HepG2 (cell line): ENCODE results near the gene FRS2.

Source experiments
- ELF1 ChIP-seq: sonication (generic); formaldehyde crosslinking; IDR thresholded peaks from 2 replicates; pipeline ENCODE4 v1.4.0; 2020; ENCODE audit warnings: missing genetic modification reagents
- FOXM1 ChIP-seq: sonication (generic); formaldehyde crosslinking; IDR thresholded peaks from 2 replicates; pipeline ENCODE4 v1.5.0; 2020; ENCODE audit warnings: missing genetic modification reagents
- MAFF ChIP-seq: IDR thresholded peaks from 2 replicates; pipeline ENCODE4 v1.6.1; 2011; ENCODE audit warnings: low read depth, low read length, improper control_type of control experiment
- MAZ ChIP-seq, 2 experiments: sonication (generic) in 1 of 2; formaldehyde crosslinking in 1 of 2; IDR thresholded peaks; 2 replicates each; pipeline versions ENCODE4 v1.5.0 to v1.6.1; 2012 to 2020; ENCODE audit warnings: low read depth in 2 of 2, mild to moderate bottlenecking in 2 of 2, borderline replicate concordance in 1 of 2, improper control_type of control experiment in 1 of 2, low read length in 1 of 2, missing genetic modification reagents in 1 of 2, moderate library complexity in 1 of 2
- NONO ChIP-seq, 2 experiments: fragments of 450-650 bp in 1 of 2; sonication (generic) in 1 of 2; formaldehyde crosslinking in 1 of 2; IDR thresholded peaks in 1 of 2; conservative IDR thresholded peaks in 1 of 2; 2 replicates each; pipeline versions ENCODE4 v1.6.1 to v1.8.0; 2017 to 2022; ENCODE audit warnings: mild to moderate bottlenecking in 1 of 2, missing genetic modification reagents in 1 of 2, moderate library complexity in 1 of 2
- RAD51 ChIP-seq: fragments of 450-650 bp; IDR thresholded peaks from 2 replicates; pipeline ENCODE4 v1.6.1; 2016; ENCODE audit warnings: borderline replicate concordance
- ZNF124 ChIP-seq: sonication (generic); formaldehyde crosslinking; IDR thresholded peaks from 2 replicates; pipeline ENCODE4 v1.4.0; 2020; ENCODE audit warnings: missing genetic modification reagents
- TF ChIP-seq, protein P1 (sequence below): sonication (generic); formaldehyde crosslinking; IDR thresholded peaks from 2 replicates; pipeline ENCODE4 v1.4.0; 2020; ENCODE audit warnings: missing genetic modification reagents, borderline replicate concordance
- TF ChIP-seq, protein P2 (sequence below): sonication (generic); formaldehyde crosslinking; IDR thresholded peaks from 2 replicates; pipeline ENCODE4; 2020; ENCODE audit warnings: missing genetic modification reagents, mild to moderate bottlenecking, borderline replicate concordance
- TF ChIP-seq, protein P3 (sequence below): sonication (generic); formaldehyde crosslinking; IDR thresholded peaks from 2 replicates; pipeline ENCODE4 v1.4.0; 2020; ENCODE audit warnings: mild to moderate bottlenecking, missing genetic modification reagents
- TF ChIP-seq, protein P4 (sequence below): sonication (generic); formaldehyde crosslinking; IDR thresholded peaks from 2 replicates; pipeline ENCODE4 v1.4.0; 2020; ENCODE audit warnings: missing genetic modification reagents
- TF ChIP-seq, protein P5 (sequence below): sonication (generic); formaldehyde crosslinking; IDR thresholded peaks from 2 replicates; pipeline ENCODE4 v1.5.1; 2020; ENCODE audit warnings: mild to moderate bottlenecking, missing genetic modification reagents

DNA sequence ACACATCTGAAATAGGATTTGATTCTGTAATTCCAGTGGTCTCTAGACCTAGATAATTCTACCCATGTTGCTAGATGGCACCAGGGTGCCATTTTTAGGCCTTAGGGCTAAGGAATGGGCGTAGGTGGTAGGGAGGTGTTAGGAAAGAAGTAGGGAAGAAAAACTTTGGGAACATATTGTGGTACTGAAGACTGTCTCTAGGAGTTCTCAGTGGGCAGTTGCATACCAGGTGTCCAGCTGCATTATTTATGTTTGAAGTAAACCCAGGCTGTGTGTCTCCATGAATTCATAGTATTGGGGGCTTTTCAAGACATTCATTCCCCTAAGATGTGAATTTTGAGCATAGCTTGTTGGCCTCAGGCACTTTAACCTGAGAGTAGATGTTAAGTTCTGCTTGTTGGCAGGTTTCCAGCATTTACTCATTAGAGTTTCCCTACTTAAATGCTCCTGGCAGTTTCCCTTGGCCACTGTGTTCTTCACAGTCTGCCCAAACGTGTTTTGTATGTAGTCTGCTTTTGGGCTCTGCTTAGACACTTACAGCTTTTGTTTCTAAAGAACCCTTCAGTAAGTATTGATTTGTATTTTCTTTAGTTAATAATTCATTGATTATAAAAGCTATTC, 83.5 kb downstream of the FRS2 start:
- TF ChIP-seq, protein P1, sequence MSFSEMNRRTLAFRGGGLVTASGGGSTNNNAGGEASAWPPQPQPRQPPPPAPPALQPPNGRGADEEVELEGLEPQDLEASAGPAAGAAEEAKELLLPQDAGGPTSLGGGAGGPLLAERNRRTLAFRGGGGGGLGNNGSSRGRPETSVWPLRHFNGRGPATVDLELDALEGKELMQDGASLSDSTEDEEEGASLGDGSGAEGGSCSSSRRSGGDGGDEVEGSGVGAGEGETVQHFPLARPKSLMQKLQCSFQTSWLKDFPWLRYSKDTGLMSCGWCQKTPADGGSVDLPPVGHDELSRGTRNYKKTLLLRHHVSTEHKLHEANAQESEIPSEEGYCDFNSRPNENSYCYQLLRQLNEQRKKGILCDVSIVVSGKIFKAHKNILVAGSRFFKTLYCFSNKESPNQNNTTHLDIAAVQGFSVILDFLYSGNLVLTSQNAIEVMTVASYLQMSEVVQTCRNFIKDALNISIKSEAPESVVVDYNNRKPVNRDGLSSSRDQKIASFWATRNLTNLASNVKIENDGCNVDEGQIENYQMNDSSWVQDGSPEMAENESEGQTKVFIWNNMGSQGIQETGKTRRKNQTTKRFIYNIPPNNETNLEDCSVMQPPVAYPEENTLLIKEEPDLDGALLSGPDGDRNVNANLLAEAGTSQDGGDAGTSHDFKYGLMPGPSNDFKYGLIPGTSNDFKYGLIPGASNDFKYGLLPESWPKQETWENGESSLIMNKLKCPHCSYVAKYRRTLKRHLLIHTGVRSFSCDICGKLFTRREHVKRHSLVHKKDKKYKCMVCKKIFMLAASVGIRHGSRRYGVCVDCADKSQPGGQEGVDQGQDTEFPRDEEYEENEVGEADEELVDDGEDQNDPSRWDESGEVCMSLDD (CRISPR knock-in tag): no peak
- TF ChIP-seq, protein P2, sequence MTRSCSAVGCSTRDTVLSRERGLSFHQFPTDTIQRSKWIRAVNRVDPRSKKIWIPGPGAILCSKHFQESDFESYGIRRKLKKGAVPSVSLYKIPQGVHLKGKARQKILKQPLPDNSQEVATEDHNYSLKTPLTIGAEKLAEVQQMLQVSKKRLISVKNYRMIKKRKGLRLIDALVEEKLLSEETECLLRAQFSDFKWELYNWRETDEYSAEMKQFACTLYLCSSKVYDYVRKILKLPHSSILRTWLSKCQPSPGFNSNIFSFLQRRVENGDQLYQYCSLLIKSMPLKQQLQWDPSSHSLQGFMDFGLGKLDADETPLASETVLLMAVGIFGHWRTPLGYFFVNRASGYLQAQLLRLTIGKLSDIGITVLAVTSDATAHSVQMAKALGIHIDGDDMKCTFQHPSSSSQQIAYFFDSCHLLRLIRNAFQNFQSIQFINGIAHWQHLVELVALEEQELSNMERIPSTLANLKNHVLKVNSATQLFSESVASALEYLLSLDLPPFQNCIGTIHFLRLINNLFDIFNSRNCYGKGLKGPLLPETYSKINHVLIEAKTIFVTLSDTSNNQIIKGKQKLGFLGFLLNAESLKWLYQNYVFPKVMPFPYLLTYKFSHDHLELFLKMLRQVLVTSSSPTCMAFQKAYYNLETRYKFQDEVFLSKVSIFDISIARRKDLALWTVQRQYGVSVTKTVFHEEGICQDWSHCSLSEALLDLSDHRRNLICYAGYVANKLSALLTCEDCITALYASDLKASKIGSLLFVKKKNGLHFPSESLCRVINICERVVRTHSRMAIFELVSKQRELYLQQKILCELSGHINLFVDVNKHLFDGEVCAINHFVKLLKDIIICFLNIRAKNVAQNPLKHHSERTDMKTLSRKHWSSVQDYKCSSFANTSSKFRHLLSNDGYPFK (CRISPR knock-in tag): no peak
- TF ChIP-seq MAZ (IDR thresholded peaks at IDR 0.05; ENCODE audit: borderline replicate concordance, low read depth, low read length) (no peak), MAZ (CRISPR knock-in tag; IDR thresholded peaks at IDR 0.05; ENCODE audit: low read depth) (no peak), NONO (IDR thresholded peaks at IDR 0.05) (no peak), NONO (CRISPR knock-in tag; conservative IDR thresholded peaks at IDR 0.05) (no peak), ELF1 (no peak), RAD51 (no peak), ZNF124 (no peak), MAFF (no peak), FOXM1 (CRISPR knock-in tag) (no peak)
- TF ChIP-seq, protein P3, sequence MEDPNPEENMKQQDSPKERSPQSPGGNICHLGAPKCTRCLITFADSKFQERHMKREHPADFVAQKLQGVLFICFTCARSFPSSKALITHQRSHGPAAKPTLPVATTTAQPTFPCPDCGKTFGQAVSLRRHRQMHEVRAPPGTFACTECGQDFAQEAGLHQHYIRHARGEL (CRISPR knock-in tag): no peak
- TF ChIP-seq, protein P4, sequence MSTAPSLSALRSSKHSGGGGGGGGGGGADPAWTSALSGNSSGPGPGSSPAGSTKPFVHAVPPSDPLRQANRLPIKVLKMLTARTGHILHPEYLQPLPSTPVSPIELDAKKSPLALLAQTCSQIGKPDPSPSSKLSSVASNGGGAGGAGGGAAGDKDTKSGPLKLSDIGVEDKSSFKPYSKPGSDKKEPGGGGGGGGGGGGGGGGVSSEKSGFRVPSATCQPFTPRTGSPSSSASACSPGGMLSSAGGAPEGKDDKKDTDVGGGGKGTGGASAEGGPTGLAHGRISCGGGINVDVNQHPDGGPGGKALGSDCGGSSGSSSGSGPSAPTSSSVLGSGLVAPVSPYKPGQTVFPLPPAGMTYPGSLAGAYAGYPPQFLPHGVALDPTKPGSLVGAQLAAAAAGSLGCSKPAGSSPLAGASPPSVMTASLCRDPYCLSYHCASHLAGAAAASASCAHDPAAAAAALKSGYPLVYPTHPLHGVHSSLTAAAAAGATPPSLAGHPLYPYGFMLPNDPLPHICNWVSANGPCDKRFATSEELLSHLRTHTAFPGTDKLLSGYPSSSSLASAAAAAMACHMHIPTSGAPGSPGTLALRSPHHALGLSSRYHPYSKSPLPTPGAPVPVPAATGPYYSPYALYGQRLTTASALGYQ (CRISPR knock-in tag): no peak
- TF ChIP-seq, protein P5, sequence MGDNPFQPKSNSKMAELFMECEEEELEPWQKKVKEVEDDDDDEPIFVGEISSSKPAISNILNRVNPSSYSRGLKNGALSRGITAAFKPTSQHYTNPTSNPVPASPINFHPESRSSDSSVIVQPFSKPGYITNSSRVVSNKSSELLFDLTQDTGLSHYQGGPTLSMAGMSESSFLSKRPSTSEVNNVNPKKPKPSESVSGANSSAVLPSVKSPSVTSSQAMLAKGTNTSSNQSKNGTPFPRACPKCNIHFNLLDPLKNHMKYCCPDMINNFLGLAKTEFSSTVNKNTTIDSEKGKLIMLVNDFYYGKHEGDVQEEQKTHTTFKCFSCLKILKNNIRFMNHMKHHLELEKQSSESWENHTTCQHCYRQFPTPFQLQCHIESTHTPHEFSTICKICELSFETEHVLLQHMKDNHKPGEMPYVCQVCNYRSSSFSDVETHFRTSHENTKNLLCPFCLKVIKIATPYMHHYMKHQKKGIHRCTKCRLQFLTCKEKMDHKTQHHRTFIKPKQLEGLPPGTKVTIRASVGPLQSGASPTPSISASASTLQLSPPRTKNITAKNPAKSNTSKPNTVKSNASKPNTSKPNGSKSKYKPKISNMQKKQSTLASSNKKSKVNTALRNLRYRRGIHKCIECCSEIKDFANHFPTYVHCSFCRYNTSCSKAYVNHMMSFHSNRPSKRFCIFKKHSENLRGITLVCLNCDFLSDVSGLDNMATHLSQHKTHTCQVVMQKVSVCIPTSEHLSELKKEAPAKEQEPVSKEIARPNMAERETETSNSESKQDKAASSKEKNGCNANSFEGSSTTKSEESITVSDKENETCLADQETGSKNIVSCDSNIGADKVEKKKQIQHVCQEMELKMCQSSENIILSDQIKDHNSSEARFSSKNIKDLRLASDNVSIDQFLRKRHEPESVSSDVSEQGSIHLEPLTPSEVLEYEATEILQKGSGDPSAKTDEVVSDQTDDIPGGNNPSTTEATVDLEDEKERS (CRISPR knock-in tag): no peak
